Panc1 (cell line): Measurements from ENCODE around the gene NR2E3. TPM values are rescaled to one million over a fixed set of nuclear protein-coding genes. Genes with fewer than 3 reads are reported as not detected.

Source experiments
- ATAC-seq: fragments of 200-7000 bp; cut with Tn5 transposase; 2 replicates; pipeline ENCODE4 v1.9.1; 2020; ENCODE audit warnings: mild to moderate bottlenecking, moderate library complexity
- BruUV-seq: library from RNA; stranded (reverse); fragments of 400-500 nt; replicated peaks from 2 replicates; lab custom pipeline; 2021; lab: Mats Ljungman, UMichigan
- CTCF ChIA-PET: fragments of 300-600 bp; sonication (Branson Sonifier 250); formaldehyde crosslinking; loops from one replicate; lab custom pipeline; 2022; ENCODE audit warnings: antibody characterized with exemption; lab: Charles Lee
- POLR2A ChIA-PET: fragments of 300-600 bp; sonication (Branson Sonifier 250); formaldehyde crosslinking; loops from one replicate; lab custom pipeline; 2022; ENCODE audit warnings: antibody characterized with exemption; lab: Charles Lee
- DNase-seq: peaks from one replicate; pipeline ENCODE4 v3.0.0-alpha.2; 2010; ENCODE audit warnings: low read depth, low spot score
- H3K27ac ChIP-seq: 2 replicates; pipeline ENCODE4 v1.5.1; 2011; ENCODE audit warnings: mild to moderate bottlenecking, low read length, inconsistent platforms
- H3K27me3 ChIP-seq: fragments of 200-500 bp; sonication (Bioruptor generic); 2 replicates; pipeline ENCODE4 v1.6.0; 2014; ENCODE audit warnings: low read length, inconsistent platforms; ENCODE audit not compliant: control insufficient read depth, insufficient read depth
- H3K36me3 ChIP-seq: fragments of 200-500 bp; sonication (Bioruptor generic); 2 replicates; pipeline ENCODE4 v1.5.1; 2014; ENCODE audit warnings: inconsistent platforms, mild to moderate bottlenecking, low read length, moderate library complexity; ENCODE audit not compliant: control insufficient read depth, insufficient read depth
- H3K4me1 ChIP-seq: 2 replicates; pipeline ENCODE4 v1.5.1; 2011; ENCODE audit warnings: inconsistent platforms, mild to moderate bottlenecking, low read length, moderate library complexity; ENCODE audit not compliant: control insufficient read depth, insufficient read depth
- H3K4me3 ChIP-seq, 2 experiments: 2 replicates each; pipeline ENCODE4 v1.5.1; 2011 to 2012; ENCODE audit warnings: low read depth in 2 of 2, low read length in 2 of 2, mild to moderate bottlenecking in 2 of 2, inconsistent platforms in 1 of 2, moderate library complexity in 1 of 2
- H3K9me3 ChIP-seq: fragments of 200-500 bp; sonication (Bioruptor generic); 2 replicates; pipeline ENCODE4 v1.5.1; 2014; ENCODE audit warnings: low read depth, mild to moderate bottlenecking, inconsistent platforms, low read length, moderate library complexity; ENCODE audit not compliant: control insufficient read depth, insufficient read depth
- CTCF ChIP-seq: fragments of 450-650 bp; IDR thresholded peaks from 2 replicates; pipeline ENCODE4 v1.5.1; 2017; ENCODE audit warnings: mild to moderate bottlenecking
- POLR2AphosphoS5 ChIP-seq: IDR thresholded peaks from 2 replicates; pipeline ENCODE4 v1.6.1; 2012; ENCODE audit warnings: mild to moderate bottlenecking, low read depth, low read length, moderate library complexity
- REST ChIP-seq, 2 experiments: IDR thresholded peaks; 2 replicates each; pipeline ENCODE4 v1.6.1; 2011 to 2012; ENCODE audit warnings: low read depth in 2 of 2, control low read depth in 1 of 2, low read length in 1 of 2, mild to moderate bottlenecking in 1 of 2, moderate library complexity in 1 of 2; ENCODE audit not compliant: insufficient read depth in 1 of 2
- SIN3A ChIP-seq: IDR thresholded peaks from 2 replicates; pipeline ENCODE4 v1.6.1; 2012; ENCODE audit warnings: low read depth, mild to moderate bottlenecking, low read length, moderate library complexity, borderline replicate concordance; ENCODE audit not compliant: insufficient read depth
- TCF7L2 ChIP-seq: IDR thresholded peaks from 2 replicates; pipeline ENCODE4 v1.6.1; 2011; ENCODE audit warnings: mild to moderate bottlenecking, low read depth, low read length, inconsistent platforms
- in situ Hi-C: cut with HindIII; loops from 2 replicates; pipeline ENCODE4 v1.10.0; 2016; ENCODE audit warnings: low sequenced_read_pairs, low pct_unique_long_range_greater_than_20kb
- intact Hi-C: fragments of 100-400 bp; cut with micrococcal nuclease; formaldehyde crosslinking; loops from one replicate; pipeline ENCODE4 v1.10.0; 2022; ENCODE audit not compliant: unreplicated experiment
- total RNA-seq: library from RNA; stranded (reverse); gene quantifications from one replicate; pipeline ENCODE4 v1.2.1, GENCODE V29; 2021; ENCODE audit not compliant: unreplicated experiment

Gene NR2E3
- total RNA-seq, 1 experiment from 2014 or later: 0.98 TPM

- H3K4me3 ChIP-seq: no peak overlapping the region
- no peak for TF ChIP-seq CTCF
- no peak for TF ChIP-seq TCF7L2
- no peak for TF ChIP-seq SIN3A
- TF ChIP-seq POLR2AphosphoS5: no peak
- TF ChIP-seq REST (IDR thresholded peaks at IDR 0.05; ENCODE audit: insufficient read depth in 1 of 2, low read depth in 2 of 2, low read length in 1 of 2): no peak
- intact Hi-C loops: no loop called here
- H3K36me3 ChIP-seq: no peaks in the 10 kb centered on the region
- ChIA-PET CTCF (no interaction called here), POLR2A (interaction anchor here (0.8 kb wide), 1 partner anchor 13 kb away, joined by 3 read pairs; no protein-coding TSS in a partner anchor)
- ATAC-seq (no peak), DNase-seq (no peak)
- BruUV-seq: no TSS peak
- no peaks in the 10 kb centered on the region; the same call in 1 of the 2 replicates for H3K9me3 ChIP-seq
- no peaks in the 10 kb centered on the region for H3K27me3 ChIP-seq
- in situ Hi-C loops: no loop called here
- no peak overlapping the region for H3K27ac ChIP-seq
- H3K4me1 ChIP-seq: no peaks in the 10 kb centered on the region
These were observed 21.4 kb upstream of the NR2E3 start for GRCh38 chr15:71788646-71789579.

GRCh38 chr15:71789616-71790015 is 20.7 kb upstream of the NR2E3 start:
- no peak for ATAC-seq
- BruUV-seq: no TSS peak
- in situ Hi-C loops (no loop called here), intact Hi-C loops (no loop called here)
- Histone ChIP-seq H3K9me3 (no peaks in the 10 kb centered on the region; the same call in 1 of the 2 replicates), H3K36me3 (no peaks in the 10 kb centered on the region), H3K27ac (no peak overlapping the region), H3K4me1 (no peaks in the 10 kb centered on the region), H3K27me3 (no peaks in the 10 kb centered on the region), H3K4me3 (no peak overlapping the region)
- TF ChIP-seq TCF7L2 (no peak), CTCF (no peak), SIN3A (no peak), REST (IDR thresholded peaks at IDR 0.05; ENCODE audit: insufficient read depth in 1 of 2, low read depth in 2 of 2, low read length in 1 of 2) (no peak), POLR2AphosphoS5 (no peak)
- no peak for DNase-seq
- ChIA-PET POLR2A (no interaction called here), CTCF (no interaction called here)
